Stromal cell of bone marrow (primary cell): Measurements from ENCODE around the gene NAA10.

ENCODE experiments used
- DNase-seq: peaks from one replicate; pipeline ENCODE4 v3.0.0-alpha.2; 2012; ENCODE audit warnings: low read depth

Gene NAA10

GRCh38 chrX:153909024-153909979, 25.5 kb downstream of the NAA10 start:
- DNase-seq, result no peak

GRCh38 chrX:153908219-153908860, 26.5 kb downstream of the NAA10 start:
- no peak for DNase-seq

GRCh38 chrX:153907456-153907855, 27.4 kb downstream of the NAA10 start:
- DNase-seq, result no peak

- DNase-seq, result no peak
These were observed 28.5 kb downstream of the NAA10 start for GRCh38 chrX:153906126-153906917.

GRCh38 chrX:153905481-153906095, 29.2 kb downstream of the NAA10 start:
- no peak for DNase-seq

- DNase-seq, result no peak
These were observed 30.6 kb downstream of the NAA10 start, which contains the start of gene AVPR2 for GRCh38 chrX:153903991-153904957. AVPR2 (plus strand) TSS chrX:153904673; CDS start chrX:153905146, 473 bp downstream.

GRCh38 chrX:153903238-153903980, 31.4 kb downstream of the NAA10 start:
- no peak for DNase-seq

- no peak for DNase-seq
These were observed 32.5 kb downstream of the NAA10 start for GRCh38 chrX:153902385-153902784.

- no peak for DNase-seq
These were observed 33.1 kb downstream of the NAA10 start for GRCh38 chrX:153901753-153902140.

GRCh38 chrX:153900831-153901752, 33.7 kb downstream of the NAA10 start:
- peak; percentile 58 for DNase-seq

GRCh38 chrX:153897899-153898298, 36.9 kb downstream of the NAA10 start:
- no peak for DNase-seq

- DNase-seq, result no peak
These were observed 45.7 kb downstream of the NAA10 start for GRCh38 chrX:153889123-153889522.

GRCh38 chrX:153888344-153888743, 46.5 kb downstream of the NAA10 start:
- DNase-seq, result no peak

GRCh38 chrX:153887385-153887784, 47.5 kb downstream of the NAA10 start:
- no peak for DNase-seq

GRCh38 chrX:153886915-153887314, 47.9 kb downstream of the NAA10 start:
- DNase-seq, result no peak

GRCh38 chrX:153885968-153886903, 48.6 kb downstream of the NAA10 start, which contains the start of gene L1CAM:
L1CAM (minus strand) TSS chrX:153886173; CDS start chrX:153875836, 10,337 bp downstream.
- DNase-seq, result no peak

GRCh38 chrX:153885208-153885787, 49.5 kb downstream of the NAA10 start:
- no peak for DNase-seq
